Measurements from ENCODE around the gene GRIA3.
"Not testable (repeated sequence)": the region's sequence is repeated elsewhere in the genome, so short reads cannot be mapped to it uniquely, and the experiment has no call there.

The GRIA3 gene

DNA sequence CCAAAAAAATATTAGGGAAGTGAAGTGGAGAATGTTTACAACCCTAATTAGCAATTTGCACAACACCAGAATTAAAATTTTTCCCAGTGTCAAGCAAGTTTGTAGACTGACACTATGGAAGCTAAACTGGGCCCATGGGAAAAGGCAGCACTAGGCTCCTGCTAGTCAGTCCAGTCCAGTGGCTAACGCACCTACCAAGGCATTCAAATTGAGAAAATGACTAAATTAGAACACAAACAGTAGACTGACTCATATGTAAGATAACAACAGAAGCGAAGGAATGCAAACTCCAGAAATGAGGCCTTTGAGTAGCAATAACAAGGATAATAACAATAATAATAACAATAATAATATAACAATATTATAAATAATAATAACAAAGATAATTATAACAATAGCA, 90.7 kb downstream of the GRIA3 start:
- DNase-seq (ENCODE audit: low read depth): no peak

DNA sequence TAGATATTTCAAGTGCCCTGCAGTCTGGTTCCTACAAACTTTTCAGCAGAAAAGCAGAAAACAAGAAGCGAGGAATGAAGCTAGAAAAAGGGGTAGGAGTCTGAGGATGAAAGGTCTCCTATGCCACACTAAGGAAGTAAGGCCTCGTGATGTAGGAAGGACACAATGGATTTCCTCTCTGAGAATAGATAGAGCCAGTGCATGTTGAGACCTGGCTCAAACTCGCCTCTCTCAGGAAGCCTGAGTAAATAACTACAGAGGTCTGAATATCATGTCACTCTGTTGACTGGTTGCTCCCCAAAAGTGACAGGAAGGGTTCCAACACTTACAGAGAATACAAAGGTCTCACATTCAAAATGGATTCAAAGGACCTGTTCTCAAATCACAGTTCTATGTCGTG, 93.3 kb downstream of the GRIA3 start:
- no peak for DNase-seq (ENCODE audit: low read depth)

DNA sequence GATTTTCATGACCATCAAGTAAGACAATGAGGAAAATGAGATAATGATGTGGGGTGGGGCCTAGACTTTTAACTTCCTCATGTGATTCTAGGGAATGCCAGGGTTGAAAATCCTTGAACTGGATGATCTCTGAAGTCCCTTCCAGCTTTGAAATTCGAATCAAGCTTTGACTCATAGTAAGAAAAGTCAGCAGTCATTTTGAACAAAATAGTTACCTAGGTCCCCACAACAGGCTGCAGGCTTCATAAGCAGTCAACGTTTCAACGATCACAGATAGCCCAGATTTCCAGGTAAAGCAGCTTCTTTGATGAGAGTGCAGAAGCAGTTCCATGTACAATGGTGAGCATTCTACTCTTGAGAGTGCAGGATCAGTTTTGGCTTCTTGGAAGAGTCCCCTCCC, 93.7 kb downstream of the GRIA3 start:
- no peak for DNase-seq (ENCODE audit: low read depth)

DNA sequence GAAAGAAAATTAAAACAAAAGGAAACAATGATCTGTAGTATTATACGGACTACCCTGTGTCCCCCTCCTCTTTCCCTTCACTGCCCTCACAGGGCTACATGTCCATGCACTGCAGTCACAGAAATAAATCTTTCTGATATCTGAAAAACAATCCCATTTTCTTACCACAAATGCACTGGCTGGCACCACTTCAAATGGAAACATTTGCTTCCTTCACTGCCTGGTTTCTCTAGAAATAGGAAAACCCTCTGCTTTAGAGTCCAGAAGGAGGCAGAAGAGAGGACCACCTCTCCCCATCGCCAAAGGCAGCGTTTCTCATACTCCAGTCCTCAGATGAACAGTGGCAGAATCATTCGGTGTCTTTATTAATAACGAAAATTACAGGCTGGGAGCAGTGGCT, 98.2 kb downstream of the GRIA3 start:
- no peak for DNase-seq (ENCODE audit: low read depth)

DNA sequence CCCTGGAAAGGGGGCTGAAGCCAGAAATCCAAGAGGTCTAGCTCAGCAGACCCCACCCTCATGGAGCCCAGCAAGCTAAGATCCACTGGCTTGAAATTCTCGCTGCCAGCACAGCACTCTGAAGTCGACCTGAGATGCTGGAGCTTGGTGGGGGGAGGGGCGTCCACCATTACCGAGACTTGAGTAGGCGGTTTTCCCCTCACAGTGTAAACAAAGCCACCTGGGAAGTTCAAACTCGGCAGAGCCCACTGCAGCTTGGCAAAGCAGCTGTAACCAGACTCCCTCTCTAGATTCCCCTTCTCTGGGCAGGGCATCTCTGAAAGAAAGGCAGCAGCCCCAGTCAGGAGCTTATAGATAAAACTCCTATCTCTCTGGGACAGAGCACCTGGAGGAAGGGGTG, 99.3 kb downstream of the GRIA3 start:
- not testable (repeated sequence) for DNase-seq (ENCODE audit: low read depth)

DNA sequence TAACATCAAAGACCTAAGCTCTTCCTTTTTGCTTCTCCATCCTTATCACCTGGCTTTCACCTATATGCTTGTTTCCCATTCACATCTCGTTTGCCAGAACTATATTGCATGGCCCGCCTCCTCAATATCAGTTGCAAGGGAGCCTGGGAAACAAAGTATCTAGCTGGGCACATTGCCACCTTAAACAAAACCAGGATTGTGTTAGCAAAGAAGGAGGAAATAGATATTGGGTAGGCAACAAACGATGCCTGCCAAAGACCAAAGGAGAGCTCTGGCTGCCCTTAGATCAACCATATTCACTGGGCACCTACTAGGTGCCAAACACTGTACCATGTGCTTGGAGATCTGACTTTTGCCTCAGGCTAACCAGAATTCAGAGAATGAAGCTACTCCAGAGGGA, 107.5 kb downstream of the GRIA3 start:
- no peak for DNase-seq (ENCODE audit: low read depth)

DNA sequence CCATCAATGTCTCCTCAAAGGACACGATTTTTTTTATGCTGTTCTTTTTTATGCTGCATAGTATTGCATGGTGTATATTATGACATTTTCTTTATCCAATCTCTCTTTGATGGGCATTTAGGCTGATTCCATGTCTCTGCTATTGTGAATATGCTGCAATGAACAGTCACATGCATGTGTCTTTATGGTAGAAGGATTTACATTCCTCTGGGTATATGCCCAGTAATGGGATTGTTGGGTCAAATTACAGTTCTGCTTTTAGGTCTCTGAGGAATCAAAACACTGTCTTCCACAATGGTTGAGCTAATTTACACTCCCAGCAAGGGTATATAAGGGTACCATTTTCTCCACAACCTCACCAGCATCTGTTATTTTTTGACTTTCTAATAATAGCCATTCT, 113.9 kb downstream of the GRIA3 start:
- no peak for DNase-seq (ENCODE audit: low read depth)

DNA sequence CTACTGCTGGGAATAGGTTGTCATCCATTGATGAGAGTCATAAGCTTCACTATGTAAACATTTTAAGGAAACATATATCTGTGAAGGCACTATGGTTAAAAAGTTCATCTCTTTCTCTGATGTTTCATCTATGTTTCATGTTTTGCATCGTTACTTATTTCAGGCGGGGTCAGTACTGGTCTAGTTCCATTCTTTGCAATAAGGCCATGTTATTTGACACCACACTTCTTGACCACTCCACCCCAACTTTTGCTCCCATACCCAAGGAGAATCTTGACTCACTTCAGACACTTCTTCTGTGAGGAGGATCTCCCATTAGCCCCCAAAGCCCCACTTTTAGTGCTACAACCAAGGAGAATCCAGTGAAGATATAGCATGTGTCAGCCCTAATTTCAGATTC, 119.4 kb downstream of the GRIA3 start:
- no peak for DNase-seq (ENCODE audit: low read depth)

DNA sequence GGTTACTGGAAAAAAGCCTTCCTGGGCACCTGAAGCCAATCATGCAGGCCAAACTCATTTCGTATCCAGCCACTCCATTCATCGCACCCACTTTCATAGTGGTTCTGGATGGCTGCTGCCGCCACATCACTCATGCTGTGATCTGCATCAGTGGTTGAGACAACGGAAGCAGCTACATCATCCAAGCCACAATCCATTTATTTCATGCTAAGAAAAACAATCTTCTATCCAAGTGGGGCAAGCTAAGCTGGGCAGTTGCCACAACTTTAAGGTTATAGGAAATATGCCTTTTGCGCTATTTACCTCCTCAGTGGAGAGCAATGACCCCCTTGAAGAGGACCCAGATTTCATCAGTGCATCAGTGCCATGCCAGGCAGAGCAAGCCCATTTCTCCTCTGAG, 124.6 kb downstream of the GRIA3 start:
- DNase-seq (ENCODE audit: low read depth): no peak

DNA sequence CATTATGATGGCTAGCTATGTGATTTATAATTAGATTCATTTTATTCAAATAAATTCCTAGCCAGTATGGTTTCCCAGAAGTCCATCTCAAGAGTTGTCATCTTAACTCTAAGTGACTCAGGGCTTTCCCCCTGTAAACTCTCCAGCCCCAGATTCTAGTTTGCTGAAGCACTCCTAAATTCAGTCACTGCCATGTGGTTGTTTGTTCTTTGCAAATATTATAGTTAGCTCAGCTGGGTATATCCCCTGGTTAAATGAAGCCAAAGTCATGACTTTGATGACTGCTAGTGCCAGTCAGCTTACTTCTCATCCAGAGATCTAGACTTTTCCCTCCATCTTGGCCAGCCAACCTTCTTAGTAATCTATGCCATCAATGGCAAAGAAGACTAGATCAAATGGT, 126.0 kb downstream of the GRIA3 start:
- no peak for DNase-seq (ENCODE audit: low read depth)

DNA sequence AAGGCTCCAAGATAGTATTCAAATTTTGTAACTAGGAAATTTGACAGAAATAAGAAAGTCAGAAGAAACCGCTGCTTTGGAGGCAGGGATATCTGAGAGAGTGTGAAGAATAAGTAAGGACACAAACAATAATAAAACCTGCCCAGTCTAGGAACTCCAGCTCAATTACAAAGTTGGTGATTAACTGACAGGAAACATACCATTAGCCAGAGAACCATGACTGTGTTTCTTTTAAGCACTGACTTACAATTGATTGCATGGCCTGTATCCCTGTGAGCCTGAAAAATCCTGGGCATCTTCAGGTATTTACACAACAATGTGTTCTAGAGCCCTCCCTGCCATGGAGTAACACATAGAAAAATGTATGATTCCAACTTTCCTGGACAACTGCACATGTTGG, 127.4 kb downstream of the GRIA3 start:
- no peak for DNase-seq (ENCODE audit: low read depth)

DNA sequence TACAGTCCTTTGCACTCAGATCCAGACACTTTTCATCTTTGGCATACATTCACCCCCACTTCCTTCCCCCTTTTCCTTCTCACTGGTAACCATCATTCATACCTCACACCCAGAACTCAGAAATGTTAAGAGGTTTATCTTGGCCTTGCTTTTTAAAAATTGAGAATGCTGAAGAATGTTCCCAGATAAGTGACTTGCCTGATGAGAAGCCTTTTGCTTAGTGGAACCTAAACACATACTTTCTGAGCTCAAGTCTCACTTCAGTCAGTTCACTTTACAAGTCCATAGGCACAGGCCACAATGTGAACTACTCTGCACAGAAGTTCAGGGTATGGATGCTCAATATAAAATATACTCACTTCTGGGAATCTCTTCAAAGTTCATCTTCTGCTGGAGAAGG, 129.4 kb downstream of the GRIA3 start:
- no peak for DNase-seq (ENCODE audit: low read depth)

DNA sequence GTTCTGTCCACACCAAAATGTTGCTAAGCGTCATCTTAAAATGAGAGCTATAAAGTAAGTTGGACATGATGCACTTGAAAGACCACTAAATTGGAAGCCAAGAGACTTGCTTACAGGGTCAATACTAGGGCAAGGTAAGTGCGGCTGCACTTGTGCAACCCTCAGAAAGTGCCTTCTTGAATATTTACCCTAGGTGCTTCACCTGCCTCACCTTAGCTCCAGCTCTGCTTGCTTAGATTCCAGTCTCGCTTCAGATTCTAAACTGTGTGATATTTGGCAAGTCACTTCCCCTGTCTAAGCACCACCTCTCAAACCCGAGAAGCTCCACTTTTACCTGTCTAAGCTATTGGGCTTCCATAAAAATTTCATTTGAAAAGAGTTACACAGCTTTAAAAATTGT, 136.5 kb downstream of the GRIA3 start:
- DNase-seq (ENCODE audit: low read depth): no peak

DNA sequence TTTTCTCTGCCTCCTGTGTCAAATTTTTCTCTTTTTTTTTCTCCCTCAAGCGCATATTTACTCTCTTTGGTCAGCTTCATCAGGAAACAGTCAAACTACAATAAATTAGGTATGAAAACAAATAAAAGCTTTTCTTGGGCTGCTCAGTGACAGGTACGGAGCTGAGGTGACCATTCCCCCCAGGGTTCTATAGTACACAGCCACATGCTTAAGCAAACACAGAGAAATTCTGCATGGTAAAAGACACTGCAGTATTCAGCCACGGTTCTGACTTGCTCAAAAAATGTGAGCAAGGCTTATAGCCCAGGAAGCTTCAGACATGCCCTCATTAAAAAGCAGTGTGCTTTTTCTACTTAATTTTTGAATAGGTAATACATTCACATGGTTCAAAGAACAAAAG, 138.5 kb downstream of the GRIA3 start:
- DNase-seq (ENCODE audit: low read depth): no peak

DNA sequence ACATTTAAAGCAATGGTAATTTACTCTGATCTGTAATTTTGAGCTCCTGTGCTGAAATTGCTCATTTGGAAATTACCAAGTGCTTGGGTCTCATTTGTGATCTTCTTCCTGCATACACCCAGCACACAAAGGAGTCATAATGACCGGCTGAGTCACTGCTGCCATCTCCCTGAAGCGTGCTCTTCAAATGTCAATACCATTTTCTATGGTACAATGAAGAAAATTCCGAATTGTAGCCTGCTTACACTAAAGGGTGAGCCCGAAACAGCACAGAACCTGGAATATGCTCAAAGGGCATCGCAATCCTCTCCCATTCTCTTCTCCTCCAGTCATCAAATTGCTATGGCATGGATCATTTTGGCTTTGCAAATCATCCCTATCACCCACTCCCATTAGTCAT, 140.5 kb downstream of the GRIA3 start:
- DNase-seq (ENCODE audit: low read depth): no peak

DNA sequence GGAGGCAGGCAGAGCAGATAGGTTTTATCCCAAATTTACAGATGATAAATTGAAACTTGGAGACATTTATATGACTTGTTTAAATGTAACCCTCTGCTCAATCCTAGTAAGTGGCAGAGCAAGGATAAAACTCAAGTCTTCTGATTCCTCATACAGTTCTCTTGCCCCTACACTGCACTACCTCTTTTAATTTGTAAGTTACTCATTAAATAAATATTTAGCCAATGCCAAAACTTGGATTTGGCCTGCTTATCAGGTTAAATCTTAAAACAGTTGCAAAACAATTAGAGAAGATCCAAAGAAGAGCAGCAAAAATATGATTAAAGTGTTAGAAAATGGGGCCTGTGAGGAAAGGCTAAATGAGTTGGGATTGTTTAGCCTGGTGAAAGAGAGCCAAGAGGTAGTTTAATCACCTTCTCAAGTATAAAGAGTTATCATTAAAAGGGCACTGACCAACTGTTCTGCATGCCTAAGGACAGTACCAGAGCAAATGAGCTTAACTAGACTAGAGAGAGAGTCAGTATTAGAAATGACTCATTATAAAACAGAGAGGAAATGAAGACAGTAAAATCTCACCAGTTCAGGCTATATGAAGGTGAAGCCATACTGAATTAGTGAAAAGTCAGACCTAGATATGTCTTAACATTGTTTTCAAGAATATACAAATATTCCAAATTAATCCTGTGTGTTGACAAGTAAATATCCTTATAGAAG, 146.3 kb downstream of the GRIA3 start:
- no peak for DNase-seq (ENCODE audit: low read depth)

DNA sequence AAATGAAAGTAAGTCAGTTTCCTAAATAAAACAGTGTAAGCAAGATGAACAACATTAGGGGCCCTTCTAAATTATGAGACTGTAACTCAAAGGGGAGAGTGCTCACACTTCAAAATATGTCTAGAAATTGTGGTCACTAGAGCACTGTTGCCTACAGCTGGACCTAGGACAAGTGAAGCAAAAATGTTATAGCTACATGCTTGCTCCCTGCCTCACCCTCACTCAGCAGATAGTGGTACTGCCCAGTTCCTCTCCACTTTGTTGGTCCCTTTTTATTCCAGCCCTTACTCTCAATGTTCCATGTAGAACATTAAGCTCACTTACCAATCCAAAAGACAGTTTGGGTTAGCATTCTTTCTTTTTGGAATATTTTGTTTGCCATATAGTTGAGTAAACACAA, 147.3 kb downstream of the GRIA3 start:
- DNase-seq (ENCODE audit: low read depth): no peak

DNA sequence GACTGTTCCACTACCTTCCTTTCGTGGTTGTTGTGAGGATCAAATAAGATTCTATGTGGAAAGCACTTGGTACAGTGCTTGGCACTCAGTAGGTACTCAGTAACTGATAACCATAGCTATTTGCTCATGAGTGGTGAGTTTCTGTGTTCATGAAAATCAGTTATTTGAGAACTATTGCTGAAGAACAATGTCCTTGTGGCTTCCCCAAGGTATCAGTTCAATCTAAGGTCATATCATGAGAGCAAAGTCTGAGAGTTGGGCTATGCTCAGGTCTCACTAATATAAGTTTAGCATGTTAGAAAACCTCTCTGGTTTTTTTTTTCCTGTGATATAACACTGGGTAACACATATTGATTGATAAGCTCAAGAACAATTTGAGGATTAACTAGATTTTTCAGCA, 147.8 kb downstream of the GRIA3 start:
- DNase-seq (ENCODE audit: low read depth): no peak

DNA sequence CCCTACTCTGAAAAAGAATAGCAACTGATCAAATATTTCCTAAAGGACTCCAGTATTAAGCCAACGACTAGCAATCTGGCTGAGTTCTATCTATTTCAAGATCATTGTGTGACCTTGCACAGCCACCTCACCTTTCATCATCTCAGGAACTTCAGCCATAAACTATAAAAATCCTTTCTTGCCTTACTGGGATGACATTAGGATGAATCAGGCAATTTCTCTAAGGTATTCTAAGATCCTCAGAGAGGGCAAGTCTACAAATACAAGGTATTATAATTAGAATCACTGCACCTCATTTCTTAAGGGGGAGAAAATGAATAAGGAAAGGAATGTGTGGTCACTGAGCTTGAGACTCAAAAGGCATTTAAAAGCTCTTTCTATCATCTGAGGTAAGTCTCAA, 152.6 kb downstream of the GRIA3 start:
- DNase-seq (ENCODE audit: low read depth): no peak

DNA sequence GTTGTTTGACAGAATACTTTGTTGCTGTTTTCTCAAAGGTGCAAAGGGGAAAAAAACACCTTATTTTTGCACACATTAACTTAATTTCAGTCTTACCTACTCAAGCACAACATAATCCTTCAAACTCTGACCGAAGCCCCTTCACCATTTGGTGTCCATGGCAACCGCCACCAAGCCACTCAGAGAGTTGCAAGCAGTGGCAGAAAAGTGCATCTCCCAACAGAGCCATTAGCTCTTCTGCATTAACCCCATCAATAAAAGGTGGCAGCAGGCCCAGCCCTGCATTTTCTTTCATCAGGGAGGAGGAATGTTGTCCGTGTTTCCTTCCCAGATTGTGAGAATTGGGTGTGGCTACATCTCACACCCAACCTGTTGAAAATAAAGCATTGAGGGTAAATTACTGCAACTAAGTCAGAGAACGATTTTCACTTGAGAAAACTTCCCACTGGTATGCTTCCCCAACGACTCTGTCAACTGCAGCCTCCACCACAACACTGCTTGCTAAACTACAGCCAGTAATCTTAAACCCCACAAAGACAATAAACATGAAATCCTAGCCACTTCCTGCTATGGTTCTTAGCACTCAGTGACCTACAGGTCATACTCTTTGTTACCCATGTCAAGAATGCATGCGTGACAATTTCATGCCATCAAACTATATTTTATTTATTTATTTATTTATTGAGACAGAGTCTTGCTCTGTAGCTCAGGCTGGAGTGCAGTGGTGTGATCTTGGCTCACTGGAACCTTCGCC, 154.0 kb downstream of the GRIA3 start:
- no peak for DNase-seq (ENCODE audit: low read depth)

DNA sequence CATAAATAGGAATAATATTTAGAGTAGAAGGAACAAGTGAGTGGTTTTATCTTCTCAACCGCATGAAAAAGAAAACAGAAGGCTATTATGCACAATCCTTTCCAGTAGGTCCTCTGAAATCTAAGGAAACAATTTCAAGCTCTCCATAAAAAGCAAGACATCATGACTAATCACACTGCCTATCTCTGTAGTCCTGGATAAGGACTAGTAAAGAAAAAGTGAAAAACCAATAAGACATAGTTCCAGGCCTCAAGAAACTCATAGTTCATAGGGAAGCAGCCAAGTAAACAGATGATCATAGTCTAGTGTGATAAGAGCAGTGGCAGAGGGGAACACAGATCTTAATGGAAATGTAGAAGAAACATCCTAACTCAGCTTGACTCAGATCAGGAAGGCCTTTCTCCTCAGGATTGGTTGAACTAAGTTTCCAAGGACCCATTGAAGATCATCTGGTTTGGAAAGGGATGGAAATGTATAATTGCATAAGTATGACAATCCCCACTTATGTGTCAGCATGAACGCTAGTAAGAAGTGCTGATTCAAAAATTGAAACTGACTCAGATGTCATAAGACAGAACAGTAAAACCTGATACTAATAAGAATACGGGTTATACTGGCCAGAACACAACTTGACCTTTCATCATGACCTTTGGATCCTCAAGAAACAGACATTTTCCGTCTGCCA, 155.3 kb downstream of the GRIA3 start:
- DNase-seq (ENCODE audit: low read depth): no peak

DNA sequence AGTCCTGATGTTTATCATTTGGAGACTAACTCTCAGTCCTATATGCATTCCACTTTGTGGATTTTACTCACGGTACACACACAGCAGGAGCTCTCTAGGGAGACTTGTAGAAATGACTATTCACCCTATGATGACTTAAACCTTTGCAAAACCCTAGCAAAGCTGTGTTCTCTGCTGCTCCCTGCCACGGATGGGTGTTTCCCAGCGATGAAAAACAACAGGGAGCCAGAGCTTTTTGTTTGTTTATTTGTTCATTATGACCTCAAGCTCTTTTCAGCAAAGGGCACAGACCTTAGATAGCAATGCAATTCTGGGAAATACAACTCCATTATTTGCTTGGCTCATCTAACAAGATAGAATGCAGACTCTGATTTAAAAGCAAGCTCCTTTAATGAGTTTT, 156.6 kb downstream of the GRIA3 start:
- no peak for DNase-seq (ENCODE audit: low read depth)

DNA sequence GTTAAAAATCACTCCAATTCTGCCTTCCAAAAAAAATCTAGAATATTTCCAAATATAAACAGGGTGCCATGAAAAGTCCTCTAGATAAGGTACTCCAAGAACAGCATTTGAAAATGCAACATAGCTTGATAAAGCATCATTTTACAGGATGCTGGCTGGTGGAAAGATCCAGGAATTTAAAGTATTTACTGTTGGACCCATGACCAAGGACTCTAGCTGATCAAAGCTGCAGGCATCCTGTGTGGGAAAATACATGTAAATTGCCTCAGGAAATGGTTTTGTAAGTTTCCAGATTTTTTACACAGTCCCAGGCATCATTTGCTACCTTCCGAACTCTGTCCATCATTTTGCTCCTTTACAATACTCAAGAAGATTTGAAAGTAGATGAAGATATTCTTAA, 164.4 kb downstream of the GRIA3 start:
- no peak for DNase-seq (ENCODE audit: low read depth)
